ENCODE data around the gene NPB. TPM values are rescaled to one million over a fixed set of nuclear protein-coding genes. Genes with fewer than 3 reads are reported as not detected.

NPB gene
- 0.13 and 0.34 TPM in 2 replicates for total RNA-seq (2014; rRNA removed; shearing (Covaris generic))
- polyA plus RNA-seq (2015; cell fraction: cytosol; rRNA removed) = 0.40 and 0.47 TPM in 2 replicates
- 0.18 and 0.22 TPM in 2 replicates for polyA plus RNA-seq (2015; cell fraction: nucleus; rRNA removed)

- DNase-seq (ENCODE audit: low read depth) = no peak
Measured at GRCh38 chr17:81902023-81902652, at the start of gene NPB. Gene NPB, plus strand, starts transcription at chr17:81902238. Its CDS starts 40 bp downstream, at chr17:81902278.

- DNase-seq (ENCODE audit: low read depth) = no peak
Measured at GRCh38 chr17:81854974-81855774, 46.9 kb upstream of the NPB start.

- no peak for DNase-seq (ENCODE audit: low read depth)
Measured at GRCh38 chr17:81858170-81858966, 43.7 kb upstream of the NPB start.

- no peak for DNase-seq (ENCODE audit: low read depth)
Measured at GRCh38 chr17:81858967-81859905, 42.8 kb upstream of the NPB start.

GRCh38 chr17:81859906-81860755, 41.9 kb upstream of the NPB start, which contains the start of gene P4HB:
Gene P4HB, minus strand, starts transcription at chr17:81860535. Its CDS starts 64 bp downstream, at chr17:81860471.
- peak; percentile 33 for DNase-seq (ENCODE audit: low read depth)

- peak; percentile 100 for DNase-seq (ENCODE audit: low read depth)
Measured at GRCh38 chr17:81860756-81861568, 41.1 kb upstream of the NPB start.

- DNase-seq (ENCODE audit: low read depth) = no peak
Measured at GRCh38 chr17:81863123-81863675, 38.8 kb upstream of the NPB start.

- DNase-seq (ENCODE audit: low read depth) = no peak
Measured at GRCh38 chr17:81863833-81864768, 37.9 kb upstream of the NPB start.

- DNase-seq (ENCODE audit: low read depth) = no peak
Measured at GRCh38 chr17:81865358-81865732, 36.7 kb upstream of the NPB start.

GRCh38 chr17:81865733-81866439, 36.2 kb upstream of the NPB start:
- no peak for DNase-seq (ENCODE audit: low read depth)

GRCh38 chr17:81866440-81867169, 35.4 kb upstream of the NPB start:
- no peak for DNase-seq (ENCODE audit: low read depth)

- peak; percentile 59 for DNase-seq (ENCODE audit: low read depth)
Measured at GRCh38 chr17:81867170-81867990, 34.7 kb upstream of the NPB start.

GRCh38 chr17:81867991-81868673, 33.9 kb upstream of the NPB start:
- peak; percentile 26 for DNase-seq (ENCODE audit: low read depth)

- DNase-seq (ENCODE audit: low read depth) = peak; percentile 71
Measured at GRCh38 chr17:81868674-81869220, 33.3 kb upstream of the NPB start.
